Measurements from ENCODE around the gene TASP1. TPM values are rescaled to one million over a fixed set of nuclear protein-coding genes. Genes with fewer than 3 reads are reported as not detected.

The TASP1 gene
- total RNA-seq, 1 experiment from 2014 or later, result 9.5 TPM

DNA sequence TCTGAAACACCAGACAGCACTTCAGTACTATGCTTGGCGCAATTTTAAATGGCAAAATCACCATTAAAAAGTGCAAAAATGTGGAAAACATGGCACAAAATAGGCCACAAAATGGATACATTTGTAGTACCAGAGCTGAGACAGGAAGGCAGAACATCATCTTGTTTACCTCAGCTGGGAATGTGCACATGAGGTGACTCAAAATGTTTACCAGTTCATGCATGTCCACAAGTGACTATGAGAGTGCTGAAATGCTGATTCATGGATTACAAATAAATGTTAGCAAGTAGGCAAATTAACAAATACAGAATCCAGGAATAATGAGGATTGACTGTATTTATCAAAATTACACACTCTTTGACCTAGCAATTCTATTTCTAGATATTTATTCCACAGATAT lies 216.1 kb downstream of the TASP1 start:
- WGBS (ENCODE audit: extremely low coverage, insufficient read length, low lambda C conversion rate), result no CpG with 5 or more reads among the region's 1 CpG
- Histone ChIP-seq H2BK20ac (ENCODE audit: low read depth, low read length, poor library complexity, severe bottlenecking) (no peak overlapping the region), H3K79me2 (ENCODE audit: insufficient read depth, low read length) (no peaks in the 10 kb centered on the region), H4K91ac (ENCODE audit: insufficient read length, low read depth, low read length) (no peak overlapping the region), H2AFZ (ENCODE audit: low read length) (no peak overlapping the region), H2BK120ac (ENCODE audit: low read depth, low read length, poor library complexity, severe bottlenecking) (no peak overlapping the region), H3K79me1 (ENCODE audit: insufficient read depth, low read depth, low read length, poor library complexity, severe bottlenecking) (no peaks in the 10 kb centered on the region), H3K18ac (ENCODE audit: insufficient read length, low read depth, low read length) (no peak overlapping the region), H2BK5ac (ENCODE audit: insufficient read length, low read length) (no peak overlapping the region), H3K4ac (ENCODE audit: low read depth, low read length) (no peak overlapping the region), H3K27me3 (ENCODE audit: insufficient read depth, low read length) (no peaks in the 10 kb centered on the region), H2BK15ac (ENCODE audit: low read depth, low read length) (no peak overlapping the region), H3T11ph (ENCODE audit: low read length) (no peak overlapping the region), H2AK5ac (ENCODE audit: insufficient read length, low read length) (no peak overlapping the region), H3K4me1 (ENCODE audit: insufficient read depth, low read length) (no peaks in the 10 kb centered on the region; the same call in 1 of the 2 replicates), H3K27ac (ENCODE audit: insufficient read length, low read depth, low read length) (no peak overlapping the region), H3K14ac (ENCODE audit: insufficient read depth, low read length) (no peak overlapping the region), H3K9ac (ENCODE audit: extremely low read depth, insufficient read length, low read length) (no peak overlapping the region), H4K8ac (replicated peaks; ENCODE audit: insufficient read length, low read depth, low read length) (no peak overlapping the region), H3K23me2 (ENCODE audit: insufficient read length, low read depth, low read length, poor library complexity, severe bottlenecking) (no peaks in the 10 kb centered on the region), H3K23ac (ENCODE audit: insufficient read length, low read depth, low read length) (no peak overlapping the region), H3K9me3 (ENCODE audit: control insufficient read depth, low read depth, low read length) (no peaks in the 10 kb centered on the region), H4K5ac (ENCODE audit: insufficient read length, low read depth, low read length) (no peak overlapping the region), H2BK12ac (ENCODE audit: insufficient read length, low read depth, low read length) (no peak overlapping the region), H3K56ac (ENCODE audit: insufficient read length, low read depth, low read length) (no peak overlapping the region), H3K4me2 (ENCODE audit: insufficient read depth, insufficient read length, low read length) (no peak overlapping the region), H4K20me1 (ENCODE audit: control insufficient read depth, insufficient read depth, insufficient read length) (no peaks in the 10 kb centered on the region)
- H3K36me3 Mint-ChIP-seq (ENCODE audit: insufficient read depth in 1 of 3, low read depth in 3 of 3), result no peaks in the 10 kb centered on the region
- no peak overlapping the region for H3K4me3 Mint-ChIP-seq
- no peaks in the 10 kb centered on the region for H3K27me3 Mint-ChIP-seq (ENCODE audit: low read depth)
- TF ChIP-seq, protein P1, sequence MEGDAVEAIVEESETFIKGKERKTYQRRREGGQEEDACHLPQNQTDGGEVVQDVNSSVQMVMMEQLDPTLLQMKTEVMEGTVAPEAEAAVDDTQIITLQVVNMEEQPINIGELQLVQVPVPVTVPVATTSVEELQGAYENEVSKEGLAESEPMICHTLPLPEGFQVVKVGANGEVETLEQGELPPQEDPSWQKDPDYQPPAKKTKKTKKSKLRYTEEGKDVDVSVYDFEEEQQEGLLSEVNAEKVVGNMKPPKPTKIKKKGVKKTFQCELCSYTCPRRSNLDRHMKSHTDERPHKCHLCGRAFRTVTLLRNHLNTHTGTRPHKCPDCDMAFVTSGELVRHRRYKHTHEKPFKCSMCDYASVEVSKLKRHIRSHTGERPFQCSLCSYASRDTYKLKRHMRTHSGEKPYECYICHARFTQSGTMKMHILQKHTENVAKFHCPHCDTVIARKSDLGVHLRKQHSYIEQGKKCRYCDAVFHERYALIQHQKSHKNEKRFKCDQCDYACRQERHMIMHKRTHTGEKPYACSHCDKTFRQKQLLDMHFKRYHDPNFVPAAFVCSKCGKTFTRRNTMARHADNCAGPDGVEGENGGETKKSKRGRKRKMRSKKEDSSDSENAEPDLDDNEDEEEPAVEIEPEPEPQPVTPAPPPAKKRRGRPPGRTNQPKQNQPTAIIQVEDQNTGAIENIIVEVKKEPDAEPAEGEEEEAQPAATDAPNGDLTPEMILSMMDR (conservative IDR thresholded peaks at IDR 0.05), result no peak
- no peak overlapping the region; a peak in 1 of 7 replicates for H3K27ac Mint-ChIP-seq
- no peaks in the 10 kb centered on the region for H3K9me3 Mint-ChIP-seq
- no peak for DNase-seq
- peaks cover 21 to 24% of the 10 kb centered on the region in 2 experiments for H3K4me1 Mint-ChIP-seq

Measured in H9 (cell line).